Fibroblast of skin of left quadriceps (primary cell): Measurements from ENCODE around the gene IL20RA.

ENCODE experiments used
- DNase-seq, 2 experiments: peaks; one replicate each; pipeline ENCODE4 v3.0.0-alpha.2; 2013; ENCODE audit warnings: low read depth in 2 of 2

Gene IL20RA

GRCh38 chr6:137045222-137045789, 541 bp upstream of the IL20RA start:
- no peak for DNase-seq

GRCh38 chr6:137043710-137044365, 927 bp downstream of the IL20RA start:
- peak; percentile 6 to 8 for DNase-seq

- DNase-seq = no peak
These were observed 4.4 kb downstream of the IL20RA start for GRCh38 chr6:137040393-137040792.

- DNase-seq = no peak
These were observed 5.8 kb downstream of the IL20RA start for GRCh38 chr6:137039010-137039409.

- DNase-seq = no peak
These were observed 8.0 kb downstream of the IL20RA start for GRCh38 chr6:137036566-137037300.

GRCh38 chr6:137033828-137034227, 10.9 kb downstream of the IL20RA start:
- DNase-seq = no peak

- DNase-seq = no peak
These were observed 13.6 kb downstream of the IL20RA start for GRCh38 chr6:137031122-137031521.

- DNase-seq = no peak
These were observed 15.9 kb downstream of the IL20RA start for GRCh38 chr6:137028912-137029311.

GRCh38 chr6:137025786-137026730, 18.7 kb downstream of the IL20RA start:
- no peak for DNase-seq

- DNase-seq = no peak
These were observed 20.4 kb downstream of the IL20RA start for GRCh38 chr6:137024237-137024990.

GRCh38 chr6:137020776-137021175, 24.0 kb downstream of the IL20RA start:
- no peak for DNase-seq

- DNase-seq = no peak
These were observed 25.1 kb downstream of the IL20RA start for GRCh38 chr6:137019476-137020272.

GRCh38 chr6:137017081-137017480, 27.7 kb downstream of the IL20RA start:
- no peak for DNase-seq

- DNase-seq = peak; percentile 36 to 40
These were observed 28.4 kb downstream of the IL20RA start for GRCh38 chr6:137016356-137016755.

GRCh38 chr6:137015943-137016342, 28.8 kb downstream of the IL20RA start:
- no peak for DNase-seq

GRCh38 chr6:137013738-137014602, 30.8 kb downstream of the IL20RA start:
- peak; percentile 42 to 43 for DNase-seq

GRCh38 chr6:137013031-137013430, 31.7 kb downstream of the IL20RA start:
- peak; percentile 50 for DNase-seq

GRCh38 chr6:137011406-137011805, 33.4 kb downstream of the IL20RA start:
- DNase-seq = no peak

GRCh38 chr6:137010128-137010718, 34.5 kb downstream of the IL20RA start:
- no peak for DNase-seq
